GM19351 (cell line): ENCODE measurements around the gene LIN7C.

Experiments
- ATAC-seq: cut with Tn5 transposase; IDR thresholded peaks from one replicate; pipeline ENCODE4 v1.9.1; 2021; ENCODE audit warnings: mild to moderate bottlenecking, moderate library complexity; ENCODE audit not compliant: unreplicated experiment

LIN7C gene

GRCh38 chr11:27471589-27472397 lies 34.8 kb downstream of the LIN7C start:
- peak; percentile 48 for ATAC-seq

GRCh38 chr11:27470826-27471588 lies 35.6 kb downstream of the LIN7C start:
- no peak for ATAC-seq

DNA sequence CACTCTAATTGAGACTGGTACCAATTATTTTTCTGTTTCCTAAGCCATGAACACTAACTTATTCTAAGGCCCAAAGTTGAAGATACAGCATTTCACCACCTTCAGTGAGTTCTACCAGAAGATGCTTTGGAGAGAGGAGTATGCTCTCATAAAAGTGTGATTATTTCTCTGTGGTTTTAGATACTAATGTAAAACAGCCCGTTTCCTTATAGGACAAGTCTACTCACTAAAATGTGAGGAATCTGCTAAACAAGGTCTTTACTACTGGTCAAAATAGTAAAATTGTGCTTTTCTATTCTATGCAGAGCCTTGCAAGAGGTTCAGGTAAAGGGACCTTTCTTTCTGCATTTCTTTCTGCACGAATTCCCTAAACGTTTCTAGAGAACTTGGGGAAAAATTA lies 36.4 kb downstream of the LIN7C start:
- no peak for ATAC-seq

- no peak for ATAC-seq
Measured at GRCh38 chr11:27468995-27469695, 37.4 kb downstream of the LIN7C start.

DNA sequence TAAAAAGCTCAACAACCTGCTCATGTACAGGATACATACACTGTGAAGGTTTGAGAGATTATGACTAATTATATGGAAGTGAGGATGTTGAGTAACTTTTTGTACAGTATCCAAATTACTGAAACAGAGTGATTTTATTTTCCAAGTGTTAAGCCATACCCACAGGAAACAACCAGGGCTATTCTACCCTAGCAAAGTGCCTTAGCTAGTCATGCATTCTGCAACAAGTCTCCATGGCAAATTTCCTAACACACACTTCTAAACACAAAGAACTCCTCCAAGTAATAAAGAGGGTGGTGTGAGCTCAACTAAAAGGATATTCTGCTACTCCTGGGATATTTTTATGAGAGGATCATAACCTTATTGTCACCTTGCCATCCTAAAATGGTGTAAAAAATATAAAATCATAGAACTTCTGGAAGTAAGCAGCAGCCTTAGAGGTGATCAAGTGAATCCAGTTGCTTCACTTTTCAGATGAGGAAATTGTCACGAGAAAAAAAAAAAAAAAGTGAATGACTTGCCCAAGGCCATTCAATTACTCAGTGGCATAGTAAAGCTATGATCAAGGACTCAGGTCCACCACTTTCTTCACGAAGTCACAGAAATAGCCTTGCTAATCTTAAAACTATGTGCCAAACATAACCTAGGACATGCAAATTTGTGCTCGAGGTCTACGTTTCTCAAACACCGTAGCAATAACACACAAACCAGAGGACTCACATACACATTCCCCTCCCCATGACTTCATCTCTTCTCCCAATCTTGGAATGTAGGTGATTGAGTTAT lies 38.2 kb downstream of the LIN7C start:
- no peak for ATAC-seq

DNA sequence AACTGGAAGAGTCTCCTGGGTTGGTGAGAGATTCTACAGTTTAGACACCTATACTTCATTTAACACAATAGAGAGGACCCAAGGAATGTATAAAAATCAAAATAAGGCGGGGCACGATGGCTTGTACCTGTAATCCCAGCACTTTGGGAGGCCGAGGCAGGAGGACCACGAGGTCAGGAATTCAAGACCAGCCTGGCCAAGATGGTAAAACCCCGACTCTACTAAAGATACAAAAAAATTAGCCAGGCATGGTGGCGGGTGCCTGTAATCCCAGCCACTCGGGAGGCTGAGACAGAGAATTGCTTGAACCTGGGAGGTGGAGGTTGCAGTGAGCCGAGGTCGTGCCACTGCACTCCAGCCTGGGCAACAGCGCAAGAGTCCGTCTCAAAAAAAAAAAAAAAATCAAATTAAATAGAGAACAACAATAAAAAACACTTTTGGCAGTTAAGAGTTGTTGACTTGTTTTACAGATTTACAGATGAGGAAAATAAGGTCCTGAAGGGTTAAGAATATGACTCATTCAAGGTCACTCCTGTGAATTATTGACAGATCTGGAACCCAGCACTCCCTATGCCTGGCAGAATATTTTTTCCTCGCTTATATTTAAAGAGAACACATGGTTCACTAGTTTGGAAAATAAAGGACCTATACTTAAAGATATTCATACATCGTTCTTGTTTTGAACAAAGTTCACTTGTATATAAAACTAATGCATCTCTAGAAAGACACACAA lies 39.2 kb downstream of the LIN7C start:
- no peak for ATAC-seq

DNA sequence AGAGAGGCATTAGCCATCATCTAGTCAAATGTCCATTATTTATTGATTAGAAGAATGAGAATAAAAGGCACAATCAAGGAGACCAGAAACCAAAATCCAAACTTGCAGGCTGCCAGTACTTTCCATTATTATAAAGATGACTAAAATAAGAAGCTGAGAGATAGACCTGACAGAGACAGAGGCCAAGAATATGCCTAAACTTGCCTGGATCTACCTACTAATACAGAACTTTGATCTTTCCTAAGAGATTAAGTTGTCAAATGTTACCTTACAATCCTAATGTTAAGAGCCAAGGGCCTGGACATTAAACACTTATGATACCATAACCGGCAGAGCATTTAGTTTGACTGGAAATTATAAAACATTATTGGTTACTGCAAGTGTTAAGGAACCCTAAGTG lies 40.2 kb downstream of the LIN7C start:
- ATAC-seq = no peak

DNA sequence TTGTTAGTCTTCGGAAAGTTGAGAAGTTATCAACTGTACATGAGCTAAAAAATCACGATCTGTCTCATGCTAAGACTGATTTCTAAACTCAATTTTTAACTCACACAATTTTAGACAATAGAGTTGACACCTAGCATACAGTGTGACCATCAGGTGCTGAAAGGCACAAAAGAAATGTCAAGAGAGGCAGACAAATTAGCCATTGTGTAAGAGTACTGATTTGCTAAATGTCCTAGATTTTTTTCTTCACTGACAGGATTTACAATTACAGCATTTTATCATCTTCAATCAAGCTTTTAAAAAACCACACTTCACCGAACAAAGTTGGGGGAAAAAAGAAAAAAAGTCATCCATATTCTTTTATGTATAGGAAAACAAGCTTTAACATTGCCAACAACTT lies 40.9 kb downstream of the LIN7C start:
- ATAC-seq = no peak

GRCh38 chr11:27464909-27465308 lies 41.7 kb downstream of the LIN7C start:
- no peak for ATAC-seq

DNA sequence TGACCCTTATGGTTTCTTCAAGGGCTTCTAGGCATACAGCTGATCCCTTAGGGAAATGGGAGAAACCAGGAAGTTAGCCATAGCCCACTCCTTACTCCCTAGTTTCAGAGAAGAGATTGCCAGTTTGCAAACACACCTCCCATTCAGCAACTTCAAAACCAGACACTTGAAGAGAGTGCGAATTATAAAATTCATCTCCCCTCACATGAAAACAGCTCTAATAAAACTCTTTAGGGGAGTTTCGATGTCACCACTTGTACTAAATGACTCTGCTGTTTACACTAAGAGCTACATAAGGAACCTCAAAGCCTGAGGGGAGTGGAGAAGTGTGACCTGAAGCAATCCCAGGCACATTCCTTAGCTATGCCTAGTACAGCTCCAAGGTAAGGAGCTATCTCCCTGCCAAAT lies 42.3 kb downstream of the LIN7C start:
- ATAC-seq = no peak

- no peak for ATAC-seq
Measured at GRCh38 chr11:27462543-27462942, 44.0 kb downstream of the LIN7C start.

DNA sequence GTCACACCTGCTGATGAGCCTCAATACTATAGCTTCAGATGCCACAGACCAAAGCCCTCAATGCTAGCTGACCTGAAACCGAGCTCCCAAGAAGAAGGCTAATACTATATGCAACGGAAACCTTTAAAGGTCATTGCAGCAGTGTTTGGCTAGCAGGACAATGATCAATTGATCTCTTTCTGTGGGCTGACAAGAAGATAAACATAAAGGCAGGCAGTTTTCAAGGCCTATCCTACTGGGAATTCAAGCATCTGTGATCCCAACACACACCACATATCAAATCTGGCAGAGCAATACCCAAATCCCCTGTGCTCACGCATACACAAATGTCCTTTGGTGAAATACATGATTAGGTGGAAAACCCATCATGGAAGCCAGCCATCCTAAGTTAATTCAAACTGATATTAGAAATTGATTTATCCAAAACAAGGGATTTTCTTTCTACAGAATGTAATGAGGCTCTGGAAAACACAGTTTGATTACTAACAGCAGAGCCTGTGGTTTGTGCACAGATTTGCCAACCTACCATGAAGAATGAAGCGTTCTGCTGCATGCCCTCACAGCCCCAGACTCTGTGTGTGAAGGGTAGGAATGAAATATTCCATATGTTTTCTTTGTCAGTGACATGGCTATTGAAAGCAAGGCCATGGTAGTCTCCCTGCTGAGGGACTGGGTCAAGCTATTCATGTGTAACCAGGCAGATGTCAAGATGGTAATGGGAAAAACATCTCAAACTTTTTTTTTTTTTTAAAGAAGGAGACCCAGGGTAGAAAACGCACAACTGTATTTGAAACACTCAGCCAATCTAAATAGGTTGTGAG lies 46.2 kb downstream of the LIN7C start:
- ATAC-seq = no peak

DNA sequence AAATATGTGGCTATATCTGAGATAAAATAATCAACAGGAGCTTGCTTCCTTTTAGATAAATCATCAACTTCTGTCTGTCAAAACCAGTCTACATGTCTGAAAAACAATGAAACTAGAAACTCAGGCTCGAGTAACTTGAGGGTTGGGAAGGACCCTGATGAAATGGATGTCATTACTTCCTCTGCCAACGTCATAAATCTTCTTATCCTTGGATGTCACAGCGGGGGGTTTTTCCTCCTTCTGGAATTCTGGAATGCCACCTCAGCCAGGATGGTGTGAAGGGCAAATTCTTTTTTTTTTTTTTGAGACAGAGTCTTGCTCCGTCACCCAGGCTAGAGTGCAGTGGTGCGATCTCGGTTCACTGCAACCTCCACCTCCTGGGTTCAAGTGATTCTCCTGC lies 47.4 kb downstream of the LIN7C start:
- ATAC-seq = no peak

GRCh38 chr11:27458182-27458581 lies 48.4 kb downstream of the LIN7C start:
- ATAC-seq = no peak

DNA sequence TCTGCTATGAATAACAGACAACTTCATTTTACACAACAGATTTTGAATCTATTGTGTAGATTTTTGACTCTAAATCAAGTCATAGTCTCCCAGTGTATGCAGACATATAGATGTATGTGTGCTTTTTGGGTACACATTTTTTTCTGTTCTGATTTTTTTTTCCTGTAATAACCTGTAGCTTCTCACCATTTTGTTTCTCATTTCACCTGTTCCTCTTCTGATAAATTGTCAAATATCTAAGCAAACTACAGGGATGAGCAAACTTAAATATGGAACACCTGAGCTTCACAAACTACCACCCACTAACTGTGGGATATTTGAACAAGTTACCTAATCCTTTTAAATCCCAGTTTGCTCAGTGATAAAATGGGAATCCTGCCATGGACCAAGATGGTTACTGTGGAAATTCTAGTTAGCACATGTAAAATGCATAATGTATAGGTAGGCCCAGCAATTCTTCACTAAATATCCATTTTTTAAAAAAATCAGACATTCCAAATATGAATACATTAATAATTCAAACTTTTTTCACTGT lies 49.7 kb downstream of the LIN7C start:
- no peak for ATAC-seq

DNA sequence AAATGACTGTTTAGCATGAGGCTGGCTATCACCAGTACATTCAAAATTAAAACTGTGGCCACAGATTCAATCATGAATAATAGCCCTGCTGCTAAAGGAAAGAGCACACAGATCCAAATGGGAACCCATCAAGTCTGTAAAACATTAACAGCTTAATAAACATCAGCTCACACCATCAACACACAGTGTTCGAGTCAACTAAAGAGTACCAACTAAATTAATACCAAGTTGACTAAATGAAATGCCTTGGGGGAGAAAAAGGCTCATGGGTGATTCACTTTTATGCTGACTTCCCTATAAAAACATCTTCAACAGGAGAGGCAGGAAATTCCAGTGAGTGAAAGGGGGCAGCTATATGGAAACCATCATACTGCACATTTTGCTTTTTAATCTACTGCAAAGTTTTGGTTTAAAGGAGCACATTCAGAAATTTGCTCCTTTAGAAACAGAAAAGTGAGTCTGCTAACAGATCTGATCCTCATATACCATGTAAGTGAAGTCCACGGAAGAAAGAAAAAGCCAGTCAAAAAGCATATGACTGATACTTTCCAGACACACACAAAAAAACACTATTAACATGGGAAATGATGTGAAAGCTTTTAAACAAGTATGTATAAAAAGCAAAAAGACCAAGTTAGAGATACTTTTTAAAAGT lies 50.3 kb downstream of the LIN7C start:
- no peak for ATAC-seq

DNA sequence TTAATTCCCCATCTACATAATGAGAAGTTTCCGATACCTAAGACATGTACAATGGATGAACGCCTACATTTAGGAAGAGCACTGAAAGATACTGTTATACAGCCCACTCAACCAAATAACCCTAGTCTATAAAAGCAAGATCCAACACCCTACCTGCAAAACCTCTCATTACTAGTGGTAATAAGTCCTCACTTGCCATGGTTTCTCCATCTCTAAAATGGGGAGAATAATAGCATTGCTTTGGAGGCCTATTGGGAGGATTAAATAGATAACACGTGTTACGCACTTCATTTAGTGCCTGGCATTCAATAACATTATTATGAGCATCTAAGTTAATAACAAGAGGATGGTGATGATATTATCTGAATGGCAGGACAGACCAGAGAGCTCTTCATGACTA lies 50.9 kb downstream of the LIN7C start:
- ATAC-seq = no peak

- ATAC-seq = no peak
Measured at GRCh38 chr11:27453701-27454100, 52.9 kb downstream of the LIN7C start.

GRCh38 chr11:27452147-27452546 lies 54.4 kb downstream of the LIN7C start:
- ATAC-seq = no peak
